Ovary (tissue), 9 donors: ENCODE measurements around the gene COL6A2. TPM values are rescaled to one million over a fixed set of nuclear protein-coding genes. Genes with fewer than 3 reads are reported as not detected.

Experiments
- DNase-seq, 5 donors: peaks; one replicate each; pipeline ENCODE4 v3.0.0-alpha.2; 2019 to 2020
- H3K27ac ChIP-seq, 2 donors: fragments of 200-600 bp; one replicate each; pipeline versions ENCODE4 v1.5.1 to v1.8.0; 2019 to 2022
- H3K27me3 ChIP-seq: fragments of 200-600 bp; one replicate; pipeline ENCODE4 v1.8.0; 2022
- H3K36me3 ChIP-seq: fragments of 200-600 bp; sonication (generic); one replicate; pipeline ENCODE4 v1.5.1; 2019
- H3K4me1 ChIP-seq: one replicate; pipeline ENCODE4 v1.8.1; 2013; ENCODE audit warnings: mild to moderate bottlenecking, moderate library complexity; ENCODE audit not compliant: insufficient read depth
- H3K4me3 ChIP-seq: fragments of 200-600 bp; sonication (generic); one replicate; pipeline ENCODE4 v1.5.1; 2017
- H3K9me3 ChIP-seq, 2 donors: fragments of 200-600 bp in 1 of 2; sonication (generic) in 1 of 2; one replicate each; pipeline versions ENCODE4 v1.5.1 to v1.8.1; 2013 to 2019; ENCODE audit warnings: mild to moderate bottlenecking in 1 of 2, moderate library complexity in 1 of 2
- CTCF ChIP-seq, 3 donors: fragments of 450-650 bp in 2 of 3; fragments of 200-600 bp in 1 of 3; IDR thresholded peaks; one replicate each; pipeline versions ENCODE4 v1.5.1 to v1.8.0; 2016 to 2022; ENCODE audit warnings: antibody characterized with exemption in 3 of 3, mild to moderate bottlenecking in 1 of 3
- EP300 ChIP-seq: sonication (generic); formaldehyde crosslinking; IDR thresholded peaks from one replicate; pipeline ENCODE4 v1.6.1; 2017; ENCODE audit warnings: antibody characterized with exemption
- POLR2A ChIP-seq: fragments of 450-650 bp; IDR thresholded peaks from one replicate; pipeline ENCODE4 v1.6.1; 2017; ENCODE audit warnings: antibody characterized with exemption, mild to moderate bottlenecking, moderate library complexity
- WGBS, 3 donors: extraction: QIAGEN DNeasy Blood & Tissue Kit in 1 of 3; methylation state at CpG; one replicate each; pipeline versions ENCODE4 v1.1.5 to v1.1.7; 2013 to 2017; 5-methylcytosine and 5-hydroxymethylcytosine counted together
- intact Hi-C, 4 donors: fragments of 100-400 bp; cut with DNase I; formaldehyde crosslinking; loops; one replicate each; pipeline versions ENCODE4 v1.11.0 to v1.15.1; 2022 to 2023
- polyA plus RNA-seq, 2 donors: library from polyadenylated mRNA; stranded (reverse); fragments of 200-250 nt in 1 of 2; fragments of 350-450 nt in 1 of 2; fragmentation: Illumina TruSeq in 1 of 2; extraction: RNeasy Lipid Tissue Mini Kit (QIAGEN cat#74804) in 1 of 2; gene quantifications; one replicate each; pipeline ENCODE4 v1.2.3, GENCODE V29; 2013 to 2014
- total RNA-seq, 7 donors: library from RNA; depleted of rRNA in 2 of 7; stranded (reverse); fragments of >200 nt in 2 of 7; fragmentation: NEBNext Ultra II Directional in 3 of 7; extraction: Animal tissue kit (Norgen Biotek cat#: 25700) in 3 of 7; gene quantifications; one replicate each; pipeline versions ENCODE4 v1.1.0 to v1.2.4, GENCODE V29; 2016 to 2023
- donor health status: DM: no; HTN: no; CAD: no; lungs with moderate emphysema.
- donor health status: DM: no; HTN: no; CAD: no.
- donor health status: Bipolar disorder and iron deficiency.
- donor health status: DM: yes; HTN: yes; CAD: no.
- donor health status: DM: no; HTN: no; CAD: no.
- donor health status: DM: yes; HTN: yes; CAD: no.

The COL6A2 gene
- total and polyA plus RNA-seq, 9 donors = 50.9 to 1,092 (median 818) TPM

- TF ChIP-seq POLR2A (no peak), CTCF (IDR thresholded peaks at IDR 0.05) (peak in 2 of 3 donors; percentile 17 to 47), EP300 (no peak)
- H3K9me3 ChIP-seq = no peaks in the 10 kb centered on the region
- no peaks in the 10 kb centered on the region for H3K27me3 ChIP-seq
- intact Hi-C loops = loop anchor here in 2 of 4 donors (5.0 kb wide), 1 partner anchor 138 kb away; no protein-coding TSS in a partner anchor
- DNase-seq = peak; percentile 67 to 80 (median 70)
- WGBS, 3 donors = 43 to 46% (median 43%) methylated on average over 19 to 20 of the region's 20 CpGs
- no peak overlapping the region for H3K4me3 ChIP-seq
- H3K36me3 ChIP-seq = no peaks in the 10 kb centered on the region
- peak overlapping the region in 1 of 2 donors; percentile 39 for H3K27ac ChIP-seq
- peaks cover 11% of the 10 kb centered on the region for H3K4me1 ChIP-seq
Observed at GRCh38 chr21:46110499-46111192, 12.7 kb downstream of the COL6A2 start.

GRCh38 chr21:46111193-46111571, 13.3 kb downstream of the COL6A2 start:
- H3K27me3 ChIP-seq = no peaks in the 10 kb centered on the region
- no peak overlapping the region for H3K4me3 ChIP-seq
- TF ChIP-seq POLR2A (no peak), EP300 (no peak), CTCF (IDR thresholded peaks at IDR 0.05) (no peak)
- DNase-seq = peak; percentile 18 to 43 (median 33)
- H3K36me3 ChIP-seq = no peaks in the 10 kb centered on the region
- intact Hi-C loops = loop anchor here in 2 of 4 donors (5.0 kb wide), 1 partner anchor 139 kb away; no protein-coding TSS in a partner anchor
- H3K4me1 ChIP-seq = peaks cover 11% of the 10 kb centered on the region
- no peaks in the 10 kb centered on the region for H3K9me3 ChIP-seq
- H3K27ac ChIP-seq = no peak overlapping the region
- WGBS, 3 donors = 83 to 96% (median 87%) methylated on average over 7 to 12 of the region's 12 CpGs

- no peak overlapping the region for H3K27ac ChIP-seq
- peak; percentile 20 to 49 (median 42) for DNase-seq
- 90 to 94% (median 90%) methylated on average over 64 to 69 of the region's 69 CpGs for WGBS, 3 donors
- H3K36me3 ChIP-seq = no peaks in the 10 kb centered on the region
- H3K9me3 ChIP-seq = no peaks in the 10 kb centered on the region
- no peaks in the 10 kb centered on the region for H3K27me3 ChIP-seq
- TF ChIP-seq POLR2A (no peak), CTCF (IDR thresholded peaks at IDR 0.05) (no peak), EP300 (no peak)
- H3K4me1 ChIP-seq = peaks cover 11% of the 10 kb centered on the region
- intact Hi-C loops = loop anchor here in 2 of 4 donors (5.0 kb wide), 1 partner anchor 140 kb away; no protein-coding TSS in a partner anchor
- no peak overlapping the region for H3K4me3 ChIP-seq
Observed at GRCh38 chr21:46111857-46112724, 14.2 kb downstream of the COL6A2 start.

- peak in 3 of 5 donors; percentile 8 to 28 (median 20) for DNase-seq
- Histone ChIP-seq H3K4me3 (no peak overlapping the region), H3K36me3 (no peaks in the 10 kb centered on the region), H3K27ac (no peak overlapping the region), H3K27me3 (no peaks in the 10 kb centered on the region), H3K4me1 (peaks cover 11% of the 10 kb centered on the region), H3K9me3 (no peaks in the 10 kb centered on the region)
- TF ChIP-seq POLR2A (no peak), EP300 (no peak), CTCF (IDR thresholded peaks at IDR 0.05) (no peak)
- intact Hi-C loops = loop anchor here in 2 of 4 donors (5.0 kb wide), 1 partner anchor 140 kb away; no protein-coding TSS in a partner anchor
- WGBS, 3 donors = 80 to 88% (median 84%) methylated on average over 19 to 20 of the region's 20 CpGs
Observed at GRCh38 chr21:46112725-46113215, 14.9 kb downstream of the COL6A2 start.
